Measurements from ENCODE around the gene TMEM269. TPM values are rescaled to one million over a fixed set of nuclear protein-coding genes. Genes with fewer than 3 reads are reported as not detected.

The TMEM269 gene
- total and polyA plus RNA-seq, 2 donors (not counting 1 experiment from before 2014, with no cell fraction given): 0.21 to 0.47 TPM

DNA sequence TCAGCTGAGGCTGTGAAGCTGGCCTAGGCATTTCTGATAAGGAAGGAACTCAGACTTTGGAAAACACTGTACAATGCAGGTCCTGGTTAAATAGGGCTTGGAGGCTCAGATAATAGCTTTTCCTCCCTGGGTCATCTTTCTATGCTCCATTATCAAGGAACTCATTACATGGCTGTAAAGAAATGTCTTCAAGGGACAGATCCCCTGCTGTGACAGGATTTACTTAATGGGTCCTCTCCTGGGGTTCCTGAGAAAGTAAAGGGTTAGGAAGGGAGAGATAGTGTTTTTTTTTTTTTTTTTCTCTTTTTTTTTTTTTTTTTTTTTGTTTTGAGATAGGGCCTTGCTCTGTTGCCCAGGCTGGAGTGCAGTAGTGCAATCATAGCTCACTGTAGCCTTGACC, 46.5 kb downstream of the TMEM269 start:
- no peak overlapping the region for H3K9ac ChIP-seq (ENCODE audit: low read length)
- DNase-seq (no peak), ATAC-seq (ENCODE audit: low read depth) (no peak)
- Mint-ChIP-seq H3K27ac (no peak overlapping the region), H3K9me3 (ENCODE audit: insufficient read depth) (no peaks in the 10 kb centered on the region), H3K4me3 (no peak overlapping the region), H3K27me3 (no peaks in the 10 kb centered on the region), H3K4me1 (peaks cover 7% of the 10 kb centered on the region)
- intact Hi-C loops (cut with micrococcal nuclease): no loop called here
- no peak overlapping the region for H3K4me3 ChIP-seq (ENCODE audit: control extremely low read depth in 1 of 5, extremely low read depth in 1 of 5, insufficient read depth in 1 of 5, low read depth in 2 of 5, low read length in 4 of 5)
- no peak overlapping the region for H3K4me2 ChIP-seq (replicated peaks; ENCODE audit: low read depth, low read length, poor library complexity, severe bottlenecking)
- CTCF ChIA-PET: no interaction called here
- POLR2A ChIA-PET: no interaction called here
- no peak overlapping the region for H3K27ac ChIP-seq (ENCODE audit: low read length in 2 of 2)
- no peak for TF ChIP-seq EZH2 (IDR thresholded peaks at IDR 0.05; ENCODE audit: borderline replicate concordance, insufficient read depth, low read depth, low read length, poor library complexity, severe bottlenecking)
- TF ChIP-seq, protein P1, sequence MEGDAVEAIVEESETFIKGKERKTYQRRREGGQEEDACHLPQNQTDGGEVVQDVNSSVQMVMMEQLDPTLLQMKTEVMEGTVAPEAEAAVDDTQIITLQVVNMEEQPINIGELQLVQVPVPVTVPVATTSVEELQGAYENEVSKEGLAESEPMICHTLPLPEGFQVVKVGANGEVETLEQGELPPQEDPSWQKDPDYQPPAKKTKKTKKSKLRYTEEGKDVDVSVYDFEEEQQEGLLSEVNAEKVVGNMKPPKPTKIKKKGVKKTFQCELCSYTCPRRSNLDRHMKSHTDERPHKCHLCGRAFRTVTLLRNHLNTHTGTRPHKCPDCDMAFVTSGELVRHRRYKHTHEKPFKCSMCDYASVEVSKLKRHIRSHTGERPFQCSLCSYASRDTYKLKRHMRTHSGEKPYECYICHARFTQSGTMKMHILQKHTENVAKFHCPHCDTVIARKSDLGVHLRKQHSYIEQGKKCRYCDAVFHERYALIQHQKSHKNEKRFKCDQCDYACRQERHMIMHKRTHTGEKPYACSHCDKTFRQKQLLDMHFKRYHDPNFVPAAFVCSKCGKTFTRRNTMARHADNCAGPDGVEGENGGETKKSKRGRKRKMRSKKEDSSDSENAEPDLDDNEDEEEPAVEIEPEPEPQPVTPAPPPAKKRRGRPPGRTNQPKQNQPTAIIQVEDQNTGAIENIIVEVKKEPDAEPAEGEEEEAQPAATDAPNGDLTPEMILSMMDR (IDR thresholded peaks at IDR 0.05): no peak
- H3K9me3 ChIP-seq (ENCODE audit: control extremely low read depth in 1 of 3, control insufficient read depth in 2 of 3, insufficient read depth in 1 of 3, low read length in 2 of 3): no peaks in the 10 kb centered on the region
- no peaks in the 10 kb centered on the region for H3K79me2 ChIP-seq (ENCODE audit: control insufficient read depth, insufficient read depth, low read length)
- H3K36me3 ChIP-seq (replicated peaks in 1 of 2; ENCODE audit: control extremely low read depth in 1 of 2, control insufficient read depth in 1 of 2, extremely low read depth in 1 of 2, insufficient read depth in 2 of 2, low read length in 1 of 2): no peaks in the 10 kb centered on the region
- no peaks in the 10 kb centered on the region for H3K27me3 ChIP-seq (replicated peaks in 1 of 4; ENCODE audit: control extremely low read depth in 1 of 4, control insufficient read depth in 3 of 4, insufficient read depth in 4 of 4, low read length in 3 of 4)
- H3K4me1 ChIP-seq (ENCODE audit: control insufficient read depth in 2 of 2, insufficient read depth in 2 of 2, low read length in 2 of 2): peaks cover 3 to 5% of the 10 kb centered on the region in 2 donors
- no peaks in the 10 kb centered on the region for H4K20me1 ChIP-seq (ENCODE audit: control insufficient read depth, insufficient read depth, low read length, poor library complexity, severe bottlenecking)
- H2AFZ ChIP-seq (ENCODE audit: insufficient read depth, low read depth, low read length, poor library complexity, severe bottlenecking): no peak overlapping the region

DNA sequence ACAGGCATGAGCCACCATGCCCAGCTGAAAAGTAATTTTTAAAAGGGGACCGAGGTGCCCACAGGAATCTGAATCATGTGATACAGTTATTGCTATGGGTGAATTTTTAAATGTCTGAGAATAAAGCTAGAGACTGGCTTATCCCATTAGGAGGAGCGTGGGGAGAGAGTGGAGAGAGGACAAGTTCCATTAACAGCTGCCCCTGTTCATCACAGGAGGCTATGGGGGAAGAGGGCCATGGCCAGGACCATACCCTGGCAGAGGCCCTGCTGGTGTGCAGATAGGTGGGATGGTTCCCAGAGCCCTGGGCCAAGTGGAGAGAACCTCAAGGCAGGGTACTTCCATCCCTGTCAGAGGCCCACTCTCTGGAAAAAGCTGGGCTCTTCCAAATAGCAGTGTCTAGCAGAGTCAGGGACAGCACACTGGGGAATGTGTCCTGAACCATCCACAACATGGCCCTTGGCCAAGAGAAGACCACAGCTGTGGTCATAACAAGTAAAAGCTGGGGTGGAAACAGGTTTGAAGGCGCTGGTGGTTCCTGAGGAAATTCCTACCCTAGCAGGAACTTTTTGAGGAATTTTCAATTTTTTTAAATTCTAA, 48.0 kb downstream of the TMEM269 start:
- H3K36me3 ChIP-seq (replicated peaks in 1 of 2; ENCODE audit: control extremely low read depth in 1 of 2, control insufficient read depth in 1 of 2, extremely low read depth in 1 of 2, insufficient read depth in 2 of 2, low read length in 1 of 2): no peaks in the 10 kb centered on the region
- H3K27ac ChIP-seq (ENCODE audit: low read length in 2 of 2): no peak overlapping the region
- TF ChIP-seq, protein P1 (IDR thresholded peaks at IDR 0.05): no peak
- no peak for TF ChIP-seq EZH2 (IDR thresholded peaks at IDR 0.05; ENCODE audit: borderline replicate concordance, insufficient read depth, low read depth, low read length, poor library complexity, severe bottlenecking)
- no peaks in the 10 kb centered on the region for H3K9me3 ChIP-seq (ENCODE audit: control extremely low read depth in 1 of 3, control insufficient read depth in 2 of 3, insufficient read depth in 1 of 3, low read length in 2 of 3)
- CTCF ChIA-PET: no interaction called here
- no peaks in the 10 kb centered on the region for H3K27me3 ChIP-seq (replicated peaks in 1 of 4; ENCODE audit: control extremely low read depth in 1 of 4, control insufficient read depth in 3 of 4, insufficient read depth in 4 of 4, low read length in 3 of 4)
- ATAC-seq (ENCODE audit: low read depth) (no peak), DNase-seq (no peak)
- Mint-ChIP-seq H3K27me3 (no peaks in the 10 kb centered on the region), H3K9me3 (ENCODE audit: insufficient read depth) (no peaks in the 10 kb centered on the region), H3K4me3 (no peak overlapping the region), H3K4me1 (peaks cover 9% of the 10 kb centered on the region), H3K27ac (no peak overlapping the region)
- H3K4me1 ChIP-seq (ENCODE audit: control insufficient read depth in 2 of 2, insufficient read depth in 2 of 2, low read length in 2 of 2): peaks cover 3 to 11% of the 10 kb centered on the region in 2 donors
- no peak overlapping the region for H2AFZ ChIP-seq (ENCODE audit: insufficient read depth, low read depth, low read length, poor library complexity, severe bottlenecking)
- WGBS (ENCODE audit: insufficient coverage): 100% methylated on average over 2 of the region's 3 CpGs
- H3K4me3 ChIP-seq (ENCODE audit: control extremely low read depth in 1 of 5, extremely low read depth in 1 of 5, insufficient read depth in 1 of 5, low read depth in 2 of 5, low read length in 4 of 5): no peak overlapping the region
- H3K79me2 ChIP-seq (ENCODE audit: control insufficient read depth, insufficient read depth, low read length): no peaks in the 10 kb centered on the region
- POLR2A ChIA-PET: no interaction called here
- no peaks in the 10 kb centered on the region for H4K20me1 ChIP-seq (ENCODE audit: control insufficient read depth, insufficient read depth, low read length, poor library complexity, severe bottlenecking)
- intact Hi-C loops (cut with micrococcal nuclease): no loop called here
- H3K4me2 ChIP-seq (replicated peaks; ENCODE audit: low read depth, low read length, poor library complexity, severe bottlenecking): no peak overlapping the region
- H3K9ac ChIP-seq (ENCODE audit: low read length): no peak overlapping the region

Measured in B cell (primary cell).